SK-MEL-5 (cell line): ENCODE data around the gene GID4. TPM values are rescaled to one million over a fixed set of nuclear protein-coding genes. Genes with fewer than 3 reads are reported as not detected.
A peak's percentile ranks its signal among the peaks of the same experiment; 100 is the strongest.
"Not testable (repeated sequence)": the region's sequence is repeated elsewhere in the genome, so short reads cannot be mapped to it uniquely, and the experiment has no call there.

Experiments
- DNase-seq: peaks from one replicate; pipeline ENCODE4 v3.0.0-alpha.2; 2016; ENCODE audit warnings: low read depth, low spot score
- in situ Hi-C: cut with HindIII; loops from 2 replicates; pipeline ENCODE4 v1.10.0; 2016; ENCODE audit warnings: low sequenced_read_pairs, high pct_unique_total_duplicates, low pct_unique_long_range_greater_than_20kb
- polyA plus RNA-seq, 2 experiments: library from polyadenylated mRNA; depleted of rRNA; stranded (reverse); fragments of >200 nt; gene quantifications; 2 replicates each; pipeline ENCODE4 v1.2.3, GENCODE V29; 2015
- total RNA-seq: library from RNA; depleted of rRNA; stranded (reverse); fragments of >200 nt; shearing (Covaris generic); gene quantifications from 2 replicates; pipeline ENCODE4 v1.2.3, GENCODE V29; 2014; rRNA removed

GID4 gene
- total RNA-seq = 6.3 and 6.8 TPM in 2 replicates
- 9.1 and 13.3 TPM in 2 replicates for polyA plus RNA-seq (2015; cell fraction: cytosol; rRNA removed)
- 3.9 and 8.5 TPM in 2 replicates for polyA plus RNA-seq (2015; cell fraction: nucleus; rRNA removed)

DNA sequence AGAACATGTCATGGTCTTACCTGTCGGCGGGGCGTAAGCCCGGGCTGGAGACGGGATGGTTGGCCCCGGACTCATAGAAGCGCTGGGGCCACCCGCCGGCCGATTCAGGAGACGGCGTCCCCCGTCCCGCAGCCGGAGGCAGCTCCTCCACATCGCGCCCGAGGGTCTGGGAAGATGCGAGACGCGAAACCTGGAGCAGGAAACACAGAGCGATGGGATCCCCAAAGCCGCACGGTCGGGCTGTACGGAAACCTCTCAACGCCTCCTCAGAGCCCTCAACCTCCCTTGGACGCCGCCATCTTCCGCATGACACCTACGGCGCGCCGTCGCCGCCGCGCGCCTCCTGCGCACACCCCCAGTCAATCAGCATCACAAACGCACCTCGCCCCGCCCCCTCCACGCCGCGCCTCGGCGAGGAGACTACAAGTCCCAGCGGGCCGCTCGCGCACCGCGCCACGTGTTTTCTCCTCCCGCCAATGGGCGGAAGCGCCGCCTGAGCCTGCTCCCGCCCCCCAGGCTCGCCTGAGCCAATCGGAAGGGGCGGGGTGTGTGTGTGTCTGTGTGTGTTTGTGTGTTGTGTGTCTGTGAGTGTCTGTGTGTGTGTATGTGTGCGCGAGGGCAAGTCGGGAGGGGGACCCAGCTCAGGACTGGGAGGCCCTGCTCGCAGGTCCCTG, at the start of gene GID4, which contains the start of gene ATPAF2:
Gene GID4, plus strand, starts transcription at position 548 of the 674 bp plus-strand sequence. Its CDS starts 57 bp downstream, at position 605.
Gene ATPAF2, minus strand, starts transcription at position 308 of the 674 bp plus-strand sequence. Its CDS starts 155 bp downstream, at position 153.
- in situ Hi-C loops = no loop called here

DNA sequence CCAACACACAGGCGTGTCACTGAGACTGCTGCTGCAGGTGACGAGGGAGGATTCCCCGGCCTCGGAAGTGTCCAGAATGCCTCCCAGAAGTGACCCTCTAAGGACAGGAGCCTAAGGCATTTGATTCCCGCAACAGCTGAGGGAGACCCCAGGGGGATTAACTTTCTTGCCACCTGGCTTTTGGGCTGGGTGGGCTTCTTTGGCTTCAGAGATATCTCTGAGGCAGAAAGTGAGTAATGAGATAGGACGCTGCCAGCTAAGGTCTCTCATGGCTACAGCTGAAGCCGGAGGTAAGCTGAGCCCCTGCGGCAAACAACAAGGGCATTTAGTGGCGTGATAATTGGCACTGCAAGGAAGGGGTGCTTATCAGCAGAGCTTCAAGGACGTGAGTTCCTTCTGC, 49.6 kb upstream of the GID4 start:
- no peak for DNase-seq
- in situ Hi-C loops = no loop called here

More for the DNA sequence above, at the start of gene GID4, which contains the start of gene ATPAF2:
- peak; percentile 98 for DNase-seq

DNA sequence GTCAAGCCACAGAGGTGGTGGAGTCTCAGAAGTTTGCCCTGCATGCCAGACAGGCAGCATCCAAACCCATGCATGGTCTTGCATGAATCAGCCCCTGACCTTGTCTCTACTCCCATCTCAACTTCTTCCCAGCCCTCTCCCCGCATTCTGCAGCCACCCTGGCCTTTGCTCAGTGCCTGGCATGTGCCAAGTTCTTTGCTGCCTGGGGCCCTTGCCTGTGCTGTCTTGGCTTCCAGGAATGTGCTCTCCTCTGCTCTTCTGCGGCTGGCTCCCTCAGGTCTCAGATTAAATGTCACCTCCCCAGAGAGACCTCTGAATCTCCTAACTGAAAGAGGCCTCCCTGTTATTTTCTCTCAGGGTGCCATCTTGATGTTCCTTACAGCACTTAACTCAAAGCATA, 48.9 kb upstream of the GID4 start:
- peak; percentile 49 for DNase-seq
- in situ Hi-C loops = no loop called here

DNA sequence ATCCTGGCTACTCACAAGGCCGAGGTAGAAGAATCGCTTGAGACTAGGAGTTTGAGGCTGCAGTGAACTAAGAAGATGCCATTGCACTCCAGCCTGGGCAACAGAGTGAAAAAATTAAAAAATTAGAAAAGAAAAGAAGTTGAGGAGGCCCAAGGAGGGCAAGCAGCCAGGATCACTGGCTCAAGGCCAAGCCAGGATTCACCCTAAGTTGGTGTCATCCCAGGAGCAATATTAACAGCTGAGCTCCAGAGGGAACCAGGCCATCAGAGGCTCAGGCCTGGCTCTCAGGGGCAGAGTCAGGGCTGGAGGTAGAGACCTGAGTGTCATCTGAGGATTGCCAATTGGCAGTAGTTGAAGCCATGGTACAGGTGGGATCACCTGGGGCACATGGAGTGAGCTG, 45.8 kb upstream of the GID4 start:
- no peak for DNase-seq
- in situ Hi-C loops = no loop called here

DNA sequence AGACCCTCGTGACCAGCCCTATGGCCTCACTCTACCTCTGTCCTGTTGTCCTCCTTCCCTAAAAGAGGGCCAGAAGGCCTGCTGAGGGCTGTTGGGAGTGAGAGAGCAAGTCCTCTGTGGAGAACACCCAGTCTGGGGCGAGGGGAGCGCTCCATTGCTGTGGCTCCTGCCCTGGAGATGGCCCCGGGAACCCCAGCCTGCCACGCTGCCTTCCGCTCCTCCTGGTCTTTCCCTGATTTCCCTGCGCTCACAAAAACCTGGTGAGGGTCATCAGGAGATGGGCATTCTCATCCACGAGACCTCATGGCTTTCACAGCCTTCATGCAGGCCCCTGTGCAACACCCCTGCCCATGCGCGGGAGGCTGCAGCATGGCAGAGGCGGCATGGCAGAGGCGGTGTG, 45.4 kb upstream of the GID4 start:
- no peak for DNase-seq
- in situ Hi-C loops = no loop called here

DNA sequence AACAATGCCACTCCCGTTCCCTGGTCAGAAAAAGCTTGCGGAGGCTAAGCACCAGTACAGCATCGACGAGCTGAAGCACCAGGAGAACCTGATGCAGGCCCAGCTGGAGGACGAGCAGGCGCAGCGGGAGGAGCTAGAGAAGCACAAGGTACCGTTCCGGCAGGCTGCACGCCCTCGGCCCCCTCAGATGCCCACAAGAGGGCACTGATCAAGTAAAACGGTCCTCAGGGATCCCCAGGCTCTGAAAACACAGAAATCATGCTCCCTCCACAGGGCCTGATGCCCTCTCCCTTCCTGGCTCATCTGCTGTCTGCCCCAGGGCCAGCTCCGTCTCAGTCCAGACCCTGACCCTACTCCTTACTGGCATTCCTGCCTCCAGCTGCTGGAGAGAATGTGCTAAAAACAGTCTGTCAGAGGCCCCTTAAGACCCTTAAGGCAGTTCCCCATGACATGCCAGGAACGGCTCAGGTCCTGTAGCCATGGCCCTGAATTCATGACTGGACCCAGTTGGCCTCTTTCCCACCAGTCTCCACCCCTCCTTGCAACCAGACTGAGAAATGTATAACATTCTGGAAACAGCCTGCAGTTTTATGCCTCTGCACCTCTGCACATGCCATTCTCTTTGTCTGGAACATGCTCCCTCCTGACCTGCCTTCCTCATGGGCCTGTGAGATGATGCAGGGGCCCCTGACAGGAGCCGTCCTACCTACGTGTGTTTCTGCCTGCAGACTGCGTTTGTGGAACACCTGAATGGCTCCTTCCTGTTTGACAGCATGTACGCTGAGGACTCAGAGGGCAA, 44.7 kb upstream of the GID4 start:
- peak; percentile 72 for DNase-seq
- in situ Hi-C loops = no loop called here

DNA sequence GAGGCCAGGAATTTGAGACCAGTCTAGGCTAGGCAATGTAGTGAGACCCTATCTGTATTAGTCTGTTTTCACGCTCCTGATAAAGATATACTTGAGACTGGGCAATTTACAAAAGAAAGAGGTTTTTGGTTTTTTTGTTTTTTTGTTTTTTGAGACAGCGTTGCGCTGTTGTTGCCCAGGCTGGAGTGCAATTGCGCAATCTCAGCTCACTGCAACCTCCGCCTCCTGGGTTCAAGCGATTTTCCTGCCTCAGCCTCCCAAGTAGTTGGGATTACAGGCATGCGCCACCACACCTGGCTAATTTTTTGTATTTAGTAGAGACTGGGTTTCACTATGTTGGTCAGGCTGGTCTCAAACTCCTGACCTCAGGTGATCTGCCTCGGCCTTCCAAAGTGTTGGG, 43.3 kb upstream of the GID4 start:
- DNase-seq, in situ Hi-C loops: not testable (repeated sequence)

DNA sequence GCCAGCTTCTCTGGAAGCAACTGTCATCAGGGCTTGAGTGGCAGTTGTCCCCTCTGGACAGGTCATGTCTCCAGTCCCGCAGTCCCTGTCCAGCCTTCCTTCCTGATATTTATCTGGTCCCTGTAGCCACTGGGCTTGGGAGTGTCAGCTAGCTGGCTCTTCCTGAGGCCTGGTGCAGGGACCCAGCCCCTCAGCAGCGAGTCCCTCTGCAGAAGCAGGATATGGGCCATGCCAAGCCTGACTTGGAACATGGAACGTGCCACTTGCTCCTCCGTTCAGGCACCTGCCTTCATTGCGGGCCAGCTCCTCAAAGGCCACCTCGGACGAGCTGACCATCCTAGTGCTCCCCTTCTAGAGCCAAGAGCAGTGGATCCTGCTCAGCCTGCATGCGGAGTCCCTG, 40.3 kb upstream of the GID4 start:
- in situ Hi-C loops = no loop called here

DNA sequence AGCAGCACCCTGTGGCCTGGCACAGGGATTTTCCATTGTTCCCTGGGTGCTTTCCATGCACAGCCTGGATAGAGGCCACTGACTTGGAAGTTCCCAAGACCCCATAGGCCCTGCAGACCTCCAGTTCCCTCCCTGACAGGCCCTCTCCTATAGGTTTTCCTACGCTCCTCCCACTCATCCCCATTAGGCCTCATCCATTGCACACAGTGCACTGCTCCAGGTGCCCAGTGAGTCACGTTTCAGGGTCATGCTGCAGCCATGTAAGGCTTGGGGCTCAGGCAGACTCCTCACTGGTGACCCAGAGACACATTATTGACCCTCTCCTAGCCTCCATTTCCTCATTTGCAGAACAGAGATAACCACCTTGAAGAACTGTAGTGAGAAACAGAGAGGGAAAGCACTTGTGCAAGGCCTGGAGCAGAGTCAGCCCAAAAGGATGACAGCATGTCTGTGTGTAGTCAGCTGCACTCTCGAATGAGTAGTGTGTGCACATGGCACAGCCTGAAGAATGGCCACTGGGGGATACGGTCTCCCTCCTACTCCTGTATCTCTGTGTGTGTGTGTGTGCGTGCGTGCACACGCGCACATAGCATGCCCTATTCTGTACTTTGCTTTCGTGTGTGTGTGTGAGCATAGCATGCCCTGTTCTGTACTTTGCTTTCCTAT, 39.7 kb upstream of the GID4 start:
- in situ Hi-C loops = no loop called here
- no peak for DNase-seq

More for the DNA sequence above, 40.3 kb upstream of the GID4 start:
- DNase-seq = no peak

DNA sequence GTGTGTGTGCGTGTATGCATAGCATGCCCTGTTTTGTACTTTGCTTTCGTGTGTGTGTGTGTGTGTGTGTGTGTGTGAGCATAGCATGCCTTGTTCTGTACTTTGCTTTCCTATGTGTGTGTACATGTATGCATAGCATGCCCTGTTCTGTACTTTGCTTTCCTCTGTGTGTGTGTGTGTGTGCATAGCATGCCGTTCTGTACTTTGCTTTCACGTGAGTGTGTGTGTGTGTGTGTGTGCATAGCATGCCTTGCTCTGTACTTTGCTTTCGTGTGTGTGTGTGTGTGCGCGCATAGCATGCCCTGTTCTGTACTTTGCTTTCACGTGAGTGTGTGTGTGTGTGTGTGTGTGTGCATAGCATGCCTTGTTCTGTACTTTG, 39.2 kb upstream of the GID4 start:
- in situ Hi-C loops = no loop called here
- no peak for DNase-seq

DNA sequence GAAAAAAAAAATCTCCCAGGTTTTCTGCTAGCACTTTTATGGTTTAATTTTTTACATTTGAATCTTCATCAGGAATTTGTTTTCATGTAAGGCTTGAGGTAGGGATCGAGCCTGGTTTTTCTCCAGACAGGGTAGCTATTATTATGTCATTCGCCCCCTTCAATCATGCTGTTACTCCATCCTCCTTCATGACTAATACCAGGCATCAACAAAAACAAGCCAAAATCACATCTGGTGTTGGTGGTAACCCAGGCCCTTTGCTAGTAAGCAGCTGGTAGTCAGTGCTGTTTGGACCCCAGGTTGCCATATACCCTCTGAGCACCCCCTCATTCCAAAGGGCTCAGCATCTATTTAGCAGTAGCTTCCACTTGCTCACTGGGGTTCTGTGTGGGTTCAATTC, 37.0 kb upstream of the GID4 start:
- DNase-seq = no peak
- in situ Hi-C loops = no loop called here

DNA sequence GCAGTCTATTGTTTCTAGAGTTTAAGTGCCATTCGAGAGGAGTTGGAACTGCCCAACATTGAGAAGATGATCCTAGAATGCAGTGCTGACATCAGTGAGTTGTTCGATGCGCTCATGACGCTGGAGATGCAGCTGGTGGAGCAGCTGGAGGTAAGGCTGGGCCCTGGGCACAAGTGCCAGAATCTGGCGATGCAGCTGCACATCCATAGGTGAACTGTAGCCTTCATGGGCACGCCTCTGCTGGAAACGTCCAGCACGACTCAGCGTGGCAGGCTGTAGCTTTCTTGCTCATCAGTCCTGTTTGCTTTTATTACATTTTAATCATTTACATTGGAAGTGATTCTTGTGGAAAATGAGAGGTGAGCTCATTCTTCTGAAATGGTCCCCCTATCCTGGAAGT, 34.9 kb upstream of the GID4 start:
- in situ Hi-C loops = no loop called here
- DNase-seq = no peak

DNA sequence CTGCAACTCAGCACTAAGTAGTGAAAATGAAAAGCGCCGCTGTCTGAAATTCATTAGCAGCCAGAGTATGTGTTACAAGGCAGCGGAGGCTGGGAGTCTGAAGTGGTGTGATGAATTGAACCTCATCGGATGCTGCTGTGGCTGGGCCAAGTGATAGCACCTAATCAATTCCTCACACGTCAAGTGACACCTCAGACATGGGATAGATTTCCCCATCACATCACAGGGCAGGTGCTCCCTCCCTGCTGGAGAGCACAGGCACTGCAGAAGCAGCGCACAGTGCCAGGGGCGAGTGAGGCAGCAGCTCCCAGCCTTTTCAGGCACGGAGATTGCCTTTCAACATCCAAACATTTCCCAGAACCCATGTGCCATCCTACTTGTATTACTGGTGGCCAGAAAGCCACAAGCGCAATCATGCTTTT, 34.3 kb upstream of the GID4 start:
- in situ Hi-C loops = no loop called here
- no peak for DNase-seq

DNA sequence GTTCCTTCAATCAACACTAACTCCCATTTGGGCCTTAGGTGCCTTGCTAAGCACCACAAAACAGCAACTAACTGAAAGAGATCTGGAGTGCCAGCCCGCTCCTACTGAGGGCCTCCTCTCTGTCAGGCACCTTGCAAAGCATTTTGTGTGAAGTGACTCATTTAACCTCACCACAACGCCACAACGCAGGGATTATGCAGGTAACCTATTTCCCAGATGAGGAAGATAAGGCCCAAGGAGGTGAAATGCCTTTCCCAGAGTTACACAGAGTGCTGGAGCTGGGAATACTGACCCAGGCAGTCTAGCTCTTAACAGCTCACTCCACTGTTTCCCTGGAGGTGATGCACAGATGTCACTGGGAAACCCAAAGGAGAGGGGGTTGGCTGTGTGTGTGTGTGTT, 33.7 kb upstream of the GID4 start:
- in situ Hi-C loops = no loop called here
- DNase-seq = no peak

DNA sequence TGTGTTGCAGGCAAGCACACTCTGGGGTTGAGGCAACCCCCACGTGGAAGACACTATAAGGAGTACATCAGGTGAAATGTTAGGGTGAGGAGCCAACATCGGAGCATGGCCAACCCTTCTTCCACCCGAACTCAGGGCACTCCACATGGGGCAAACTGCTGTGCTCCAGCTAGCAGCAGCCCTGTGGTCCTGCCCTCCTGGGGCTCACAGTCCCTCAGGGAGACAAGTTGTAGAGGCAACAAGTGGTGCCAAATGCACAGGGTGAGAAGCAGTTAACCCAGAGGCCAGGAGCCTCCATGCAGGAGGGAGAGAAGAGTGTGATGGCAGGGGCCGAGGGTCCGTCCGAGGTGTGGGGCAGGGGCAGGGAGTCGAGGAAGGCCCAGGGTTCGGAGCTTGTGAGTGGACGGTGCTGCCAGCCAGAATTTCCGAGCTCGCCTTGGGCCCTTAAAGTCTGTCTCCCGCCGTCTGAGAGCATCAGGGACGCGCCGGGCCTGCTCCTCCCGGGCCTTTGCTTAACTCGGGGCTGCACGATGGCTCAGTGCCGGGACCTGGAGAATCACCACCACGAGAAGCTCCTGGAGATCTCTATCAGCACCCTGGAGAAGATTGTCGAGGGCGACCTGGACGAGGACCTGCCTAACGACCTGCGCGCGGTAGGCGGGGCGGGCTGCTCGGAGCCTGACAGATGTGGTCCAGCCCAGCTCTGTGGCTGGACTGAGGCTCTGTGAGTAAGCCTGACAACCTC, 32.5 kb upstream of the GID4 start:
- in situ Hi-C loops = no loop called here
- DNase-seq = no peak

DNA sequence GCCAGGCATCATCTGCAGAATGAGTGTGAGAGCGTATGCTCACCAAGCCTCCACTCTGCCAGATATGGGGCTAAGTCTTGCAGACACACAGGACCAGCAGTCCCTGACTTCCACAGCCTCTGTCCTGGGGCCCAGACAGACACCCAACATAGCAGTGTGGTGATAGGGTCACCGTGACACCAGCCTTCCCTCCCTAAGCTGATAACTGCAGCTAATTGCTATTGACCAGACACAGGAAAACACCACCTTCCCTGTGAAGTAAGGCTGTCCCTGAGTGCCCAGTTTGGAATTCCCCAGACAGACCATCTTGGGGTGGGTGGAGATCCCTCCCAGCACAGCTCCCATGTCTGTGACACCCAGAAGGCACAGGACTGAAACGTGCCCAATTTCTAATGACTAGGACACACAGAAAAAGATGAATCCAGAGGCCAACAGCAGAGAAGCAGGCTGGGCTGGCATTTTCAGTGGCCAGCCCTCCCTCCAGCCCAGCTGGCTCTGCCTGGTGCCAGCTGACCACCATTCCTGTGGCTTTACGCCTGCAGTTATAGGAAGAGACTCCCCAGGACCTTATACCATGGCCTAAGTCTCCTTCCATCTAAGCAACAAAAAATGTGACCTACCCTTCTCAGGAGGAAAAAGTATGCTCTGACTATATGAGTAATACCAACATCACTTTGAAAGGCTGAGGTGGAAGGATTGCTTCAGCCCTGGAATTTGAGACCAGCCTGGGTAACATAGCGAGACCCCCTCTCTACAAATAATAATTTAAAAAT, 30.5 kb upstream of the GID4 start:
- in situ Hi-C loops = no loop called here
- DNase-seq = no peak
